ENCODE results near the gene THSD7B. TPM values are rescaled to one million over a fixed set of nuclear protein-coding genes. Genes with fewer than 3 reads are reported as not detected.

Gene THSD7B
- total and polyA plus RNA-seq, 2 experiments from 2014 or later, result 0.86 to 3.8 TPM

DNA sequence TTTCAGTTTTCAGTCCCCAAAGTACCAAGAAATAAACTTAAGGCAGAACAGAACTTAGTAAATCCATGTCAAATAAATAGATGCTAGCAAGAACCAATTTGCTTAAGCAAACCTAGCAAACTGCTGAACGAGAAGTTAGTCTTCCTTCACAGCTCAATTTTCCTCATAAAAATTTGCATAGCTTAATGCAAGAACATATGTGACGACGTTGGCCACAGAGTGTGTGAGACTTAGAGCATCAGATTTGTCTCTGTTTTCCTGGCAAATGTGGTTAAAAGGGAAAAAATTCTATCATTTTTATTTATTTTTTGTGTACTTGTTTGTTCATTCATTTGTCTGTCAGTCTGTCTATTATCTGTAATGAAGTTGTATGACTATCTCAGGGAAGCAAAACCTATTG is 485.7 kb downstream of the THSD7B start:
- H3K9me2 ChIP-seq (ENCODE audit: insufficient read depth), result no peaks in the 10 kb centered on the region
- Mint-ChIP-seq H3K4me1 (peaks cover 8% of the 10 kb centered on the region), H3K27me3 (ENCODE audit: insufficient read depth, low read depth, poor library complexity) (no peaks in the 10 kb centered on the region), H3K4me3 (no peak overlapping the region), H3K27ac (no peak overlapping the region), H3K36me3 (ENCODE audit: low read depth) (no peaks in the 10 kb centered on the region; the same call in 2 of the 3 replicates), H3K9me3 (no peaks in the 10 kb centered on the region)
- no peaks in the 10 kb centered on the region for H3K36me3 ChIP-seq (ENCODE audit: insufficient read depth)
- no peak for DNase-seq (ENCODE audit: low spot score)
- H3K4me3 ChIP-seq, result no peak overlapping the region
- H3K4me1 ChIP-seq (ENCODE audit: insufficient read depth), result no peaks in the 10 kb centered on the region; the same call in 1 of the 2 replicates
- no peak for TF ChIP-seq POLR2AphosphoS5 (IDR thresholded peaks at IDR 0.05; ENCODE audit: low read depth)
- no peak for TF ChIP-seq JUNB (IDR thresholded peaks at IDR 0.05; ENCODE audit: unreplicated experiment)
- TF ChIP-seq ZNF114 (CRISPR knock-in tag; IDR thresholded peaks at IDR 0.05), result no peak
- TF ChIP-seq, protein P1, sequence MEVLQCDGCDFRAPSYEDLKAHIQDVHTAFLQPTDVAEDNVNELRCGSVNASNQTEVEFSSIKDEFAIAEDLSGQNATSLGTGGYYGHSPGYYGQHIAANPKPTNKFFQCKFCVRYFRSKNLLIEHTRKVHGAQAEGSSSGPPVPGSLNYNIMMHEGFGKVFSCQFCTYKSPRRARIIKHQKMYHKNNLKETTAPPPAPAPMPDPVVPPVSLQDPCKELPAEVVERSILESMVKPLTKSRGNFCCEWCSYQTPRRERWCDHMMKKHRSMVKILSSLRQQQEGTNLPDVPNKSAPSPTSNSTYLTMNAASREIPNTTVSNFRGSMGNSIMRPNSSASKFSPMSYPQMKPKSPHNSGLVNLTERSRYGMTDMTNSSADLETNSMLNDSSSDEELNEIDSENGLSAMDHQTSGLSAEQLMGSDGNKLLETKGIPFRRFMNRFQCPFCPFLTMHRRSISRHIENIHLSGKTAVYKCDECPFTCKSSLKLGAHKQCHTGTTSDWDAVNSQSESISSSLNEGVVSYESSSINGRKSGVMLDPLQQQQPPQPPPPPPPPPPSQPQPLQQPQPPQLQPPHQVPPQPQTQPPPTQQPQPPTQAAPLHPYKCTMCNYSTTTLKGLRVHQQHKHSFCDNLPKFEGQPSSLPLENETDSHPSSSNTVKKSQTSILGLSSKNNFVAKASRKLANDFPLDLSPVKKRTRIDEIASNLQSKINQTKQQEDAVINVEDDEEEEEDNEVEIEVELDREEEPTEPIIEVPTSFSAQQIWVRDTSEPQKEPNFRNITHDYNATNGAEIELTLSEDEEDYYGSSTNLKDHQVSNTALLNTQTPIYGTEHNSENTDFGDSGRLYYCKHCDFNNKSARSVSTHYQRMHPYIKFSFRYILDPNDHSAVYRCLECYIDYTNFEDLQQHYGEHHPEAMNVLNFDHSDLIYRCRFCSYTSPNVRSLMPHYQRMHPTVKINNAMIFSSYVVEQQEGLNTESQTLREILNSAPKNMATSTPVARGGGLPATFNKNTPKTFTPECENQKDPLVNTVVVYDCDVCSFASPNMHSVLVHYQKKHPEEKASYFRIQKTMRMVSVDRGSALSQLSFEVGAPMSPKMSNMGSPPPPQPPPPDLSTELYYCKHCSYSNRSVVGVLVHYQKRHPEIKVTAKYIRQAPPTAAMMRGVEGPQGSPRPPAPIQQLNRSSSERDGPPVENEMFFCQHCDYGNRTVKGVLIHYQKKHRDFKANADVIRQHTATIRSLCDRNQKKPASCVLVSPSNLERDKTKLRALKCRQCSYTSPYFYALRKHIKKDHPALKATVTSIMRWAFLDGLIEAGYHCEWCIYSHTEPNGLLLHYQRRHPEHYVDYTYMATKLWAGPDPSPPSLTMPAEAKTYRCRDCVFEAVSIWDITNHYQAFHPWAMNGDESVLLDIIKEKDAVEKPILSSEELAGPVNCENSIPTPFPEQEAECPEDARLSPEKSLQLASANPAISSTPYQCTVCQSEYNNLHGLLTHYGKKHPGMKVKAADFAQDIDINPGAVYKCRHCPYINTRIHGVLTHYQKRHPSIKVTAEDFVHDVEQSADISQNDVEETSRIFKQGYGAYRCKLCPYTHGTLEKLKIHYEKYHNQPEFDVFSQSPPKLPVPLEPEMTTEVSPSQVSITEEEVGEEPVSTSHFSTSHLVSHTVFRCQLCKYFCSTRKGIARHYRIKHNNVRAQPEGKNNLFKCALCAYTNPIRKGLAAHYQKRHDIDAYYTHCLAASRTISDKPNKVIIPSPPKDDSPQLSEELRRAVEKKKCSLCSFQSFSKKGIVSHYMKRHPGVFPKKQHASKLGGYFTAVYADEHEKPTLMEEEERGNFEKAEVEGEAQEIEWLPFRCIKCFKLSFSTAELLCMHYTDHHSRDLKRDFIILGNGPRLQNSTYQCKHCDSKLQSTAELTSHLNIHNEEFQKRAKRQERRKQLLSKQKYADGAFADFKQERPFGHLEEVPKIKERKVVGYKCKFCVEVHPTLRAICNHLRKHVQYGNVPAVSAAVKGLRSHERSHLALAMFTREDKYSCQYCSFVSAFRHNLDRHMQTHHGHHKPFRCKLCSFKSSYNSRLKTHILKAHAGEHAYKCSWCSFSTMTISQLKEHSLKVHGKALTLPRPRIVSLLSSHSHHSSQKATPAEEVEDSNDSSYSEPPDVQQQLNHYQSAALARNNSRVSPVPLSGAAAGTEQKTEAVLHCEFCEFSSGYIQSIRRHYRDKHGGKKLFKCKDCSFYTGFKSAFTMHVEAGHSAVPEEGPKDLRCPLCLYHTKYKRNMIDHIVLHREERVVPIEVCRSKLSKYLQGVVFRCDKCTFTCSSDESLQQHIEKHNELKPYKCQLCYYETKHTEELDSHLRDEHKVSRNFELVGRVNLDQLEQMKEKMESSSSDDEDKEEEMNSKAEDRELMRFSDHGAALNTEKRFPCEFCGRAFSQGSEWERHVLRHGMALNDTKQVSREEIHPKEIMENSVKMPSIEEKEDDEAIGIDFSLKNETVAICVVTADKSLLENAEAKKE (CRISPR knock-in tag; IDR thresholded peaks at IDR 0.05), result no peak
- TF ChIP-seq, protein P2, sequence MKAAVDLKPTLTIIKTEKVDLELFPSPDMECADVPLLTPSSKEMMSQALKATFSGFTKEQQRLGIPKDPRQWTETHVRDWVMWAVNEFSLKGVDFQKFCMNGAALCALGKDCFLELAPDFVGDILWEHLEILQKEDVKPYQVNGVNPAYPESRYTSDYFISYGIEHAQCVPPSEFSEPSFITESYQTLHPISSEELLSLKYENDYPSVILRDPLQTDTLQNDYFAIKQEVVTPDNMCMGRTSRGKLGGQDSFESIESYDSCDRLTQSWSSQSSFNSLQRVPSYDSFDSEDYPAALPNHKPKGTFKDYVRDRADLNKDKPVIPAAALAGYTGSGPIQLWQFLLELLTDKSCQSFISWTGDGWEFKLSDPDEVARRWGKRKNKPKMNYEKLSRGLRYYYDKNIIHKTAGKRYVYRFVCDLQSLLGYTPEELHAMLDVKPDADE (IDR thresholded peaks at IDR 0.05), result no peak
- TF ChIP-seq EZH2 (IDR thresholded peaks at IDR 0.05; ENCODE audit: low read depth, unreplicated experiment), result no peak
- no peak for TF ChIP-seq NANOG (IDR thresholded peaks at IDR 0.05; ENCODE audit: borderline replicate concordance)
- TF ChIP-seq STAT1 (IDR thresholded peaks at IDR 0.05; ENCODE audit: unreplicated experiment), result no peak
- no peak for TF ChIP-seq ZNF331 (CRISPR knock-in tag; IDR thresholded peaks at IDR 0.05; ENCODE audit: low read depth)
- no peak for TF ChIP-seq CREB1 (CRISPR knock-in tag; IDR thresholded peaks at IDR 0.05; ENCODE audit: low read depth)
- TF ChIP-seq, protein P3, sequence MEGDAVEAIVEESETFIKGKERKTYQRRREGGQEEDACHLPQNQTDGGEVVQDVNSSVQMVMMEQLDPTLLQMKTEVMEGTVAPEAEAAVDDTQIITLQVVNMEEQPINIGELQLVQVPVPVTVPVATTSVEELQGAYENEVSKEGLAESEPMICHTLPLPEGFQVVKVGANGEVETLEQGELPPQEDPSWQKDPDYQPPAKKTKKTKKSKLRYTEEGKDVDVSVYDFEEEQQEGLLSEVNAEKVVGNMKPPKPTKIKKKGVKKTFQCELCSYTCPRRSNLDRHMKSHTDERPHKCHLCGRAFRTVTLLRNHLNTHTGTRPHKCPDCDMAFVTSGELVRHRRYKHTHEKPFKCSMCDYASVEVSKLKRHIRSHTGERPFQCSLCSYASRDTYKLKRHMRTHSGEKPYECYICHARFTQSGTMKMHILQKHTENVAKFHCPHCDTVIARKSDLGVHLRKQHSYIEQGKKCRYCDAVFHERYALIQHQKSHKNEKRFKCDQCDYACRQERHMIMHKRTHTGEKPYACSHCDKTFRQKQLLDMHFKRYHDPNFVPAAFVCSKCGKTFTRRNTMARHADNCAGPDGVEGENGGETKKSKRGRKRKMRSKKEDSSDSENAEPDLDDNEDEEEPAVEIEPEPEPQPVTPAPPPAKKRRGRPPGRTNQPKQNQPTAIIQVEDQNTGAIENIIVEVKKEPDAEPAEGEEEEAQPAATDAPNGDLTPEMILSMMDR (conservative IDR thresholded peaks at IDR 0.05; ENCODE audit: low read depth in 2 of 2), result no peak
- TF ChIP-seq EZH2phosphoT487 (IDR thresholded peaks at IDR 0.05; ENCODE audit: unreplicated experiment), result no peak
- TF ChIP-seq, protein P4, sequence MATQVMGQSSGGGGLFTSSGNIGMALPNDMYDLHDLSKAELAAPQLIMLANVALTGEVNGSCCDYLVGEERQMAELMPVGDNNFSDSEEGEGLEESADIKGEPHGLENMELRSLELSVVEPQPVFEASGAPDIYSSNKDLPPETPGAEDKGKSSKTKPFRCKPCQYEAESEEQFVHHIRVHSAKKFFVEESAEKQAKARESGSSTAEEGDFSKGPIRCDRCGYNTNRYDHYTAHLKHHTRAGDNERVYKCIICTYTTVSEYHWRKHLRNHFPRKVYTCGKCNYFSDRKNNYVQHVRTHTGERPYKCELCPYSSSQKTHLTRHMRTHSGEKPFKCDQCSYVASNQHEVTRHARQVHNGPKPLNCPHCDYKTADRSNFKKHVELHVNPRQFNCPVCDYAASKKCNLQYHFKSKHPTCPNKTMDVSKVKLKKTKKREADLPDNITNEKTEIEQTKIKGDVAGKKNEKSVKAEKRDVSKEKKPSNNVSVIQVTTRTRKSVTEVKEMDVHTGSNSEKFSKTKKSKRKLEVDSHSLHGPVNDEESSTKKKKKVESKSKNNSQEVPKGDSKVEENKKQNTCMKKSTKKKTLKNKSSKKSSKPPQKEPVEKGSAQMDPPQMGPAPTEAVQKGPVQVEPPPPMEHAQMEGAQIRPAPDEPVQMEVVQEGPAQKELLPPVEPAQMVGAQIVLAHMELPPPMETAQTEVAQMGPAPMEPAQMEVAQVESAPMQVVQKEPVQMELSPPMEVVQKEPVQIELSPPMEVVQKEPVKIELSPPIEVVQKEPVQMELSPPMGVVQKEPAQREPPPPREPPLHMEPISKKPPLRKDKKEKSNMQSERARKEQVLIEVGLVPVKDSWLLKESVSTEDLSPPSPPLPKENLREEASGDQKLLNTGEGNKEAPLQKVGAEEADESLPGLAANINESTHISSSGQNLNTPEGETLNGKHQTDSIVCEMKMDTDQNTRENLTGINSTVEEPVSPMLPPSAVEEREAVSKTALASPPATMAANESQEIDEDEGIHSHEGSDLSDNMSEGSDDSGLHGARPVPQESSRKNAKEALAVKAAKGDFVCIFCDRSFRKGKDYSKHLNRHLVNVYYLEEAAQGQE (IDR thresholded peaks at IDR 0.05; ENCODE audit: unreplicated experiment), result no peak
- H2AFZ ChIP-seq, result no peak overlapping the region
- H3K27me3 ChIP-seq (ENCODE audit: insufficient read depth), result no peaks in the 10 kb centered on the region
- no peak overlapping the region for H3K4me2 ChIP-seq
- ATAC-seq, result no peak
- no peak overlapping the region for H3K27ac ChIP-seq (ENCODE audit: low read depth)
- H4K20me1 ChIP-seq (replicated peaks; ENCODE audit: insufficient read depth), result no peaks in the 10 kb centered on the region
- no peaks in the 10 kb centered on the region for H3F3A ChIP-seq (replicated peaks; ENCODE audit: low read depth)
- no peaks in the 10 kb centered on the region for H3K79me2 ChIP-seq (replicated peaks; ENCODE audit: insufficient read depth)
